Renal cortical epithelial cell (primary cell): ENCODE measurements around the gene RXYLT1. TPM values are rescaled to one million over a fixed set of nuclear protein-coding genes. Genes with fewer than 3 reads are reported as not detected.
A peak's percentile ranks its signal among the peaks of the same experiment; 100 is the strongest.

Experiments used
- DNase-seq: peaks from one replicate; pipeline ENCODE4 v3.0.0-alpha.2; 2011; ENCODE audit warnings: low read depth
- total RNA-seq: library from RNA; depleted of rRNA; stranded (reverse); fragments of >200 nt; gene quantifications from 2 replicates; pipeline ENCODE4 v1.2.3, GENCODE V29; 2014

RXYLT1 gene
- total RNA-seq, 1 donor from 2014 or later: 17.7 TPM

DNA sequence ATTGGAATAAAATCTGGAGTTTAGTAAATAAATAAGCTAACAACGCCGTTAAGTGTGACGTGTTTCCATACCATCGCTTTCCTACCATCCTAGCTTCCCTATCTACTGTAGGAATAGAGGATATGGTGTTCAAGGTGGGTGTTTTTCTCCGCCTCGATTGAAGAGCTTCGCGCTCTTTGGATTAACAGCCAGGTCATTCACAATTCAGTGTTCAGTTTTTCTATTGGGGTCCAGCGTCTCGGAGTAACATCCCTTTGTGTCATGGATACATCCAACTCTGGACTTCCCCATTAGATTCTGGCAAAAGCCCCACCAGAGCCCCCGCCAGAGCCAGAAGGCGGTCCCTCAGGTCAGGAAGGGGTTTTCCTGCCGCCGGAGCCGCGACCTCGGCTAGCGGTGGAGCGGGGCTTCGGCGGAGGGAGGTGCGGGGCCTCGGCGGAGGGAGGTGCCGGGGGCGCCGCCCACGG, 63.6 kb downstream of the RXYLT1 start:
- DNase-seq: no peak

DNA sequence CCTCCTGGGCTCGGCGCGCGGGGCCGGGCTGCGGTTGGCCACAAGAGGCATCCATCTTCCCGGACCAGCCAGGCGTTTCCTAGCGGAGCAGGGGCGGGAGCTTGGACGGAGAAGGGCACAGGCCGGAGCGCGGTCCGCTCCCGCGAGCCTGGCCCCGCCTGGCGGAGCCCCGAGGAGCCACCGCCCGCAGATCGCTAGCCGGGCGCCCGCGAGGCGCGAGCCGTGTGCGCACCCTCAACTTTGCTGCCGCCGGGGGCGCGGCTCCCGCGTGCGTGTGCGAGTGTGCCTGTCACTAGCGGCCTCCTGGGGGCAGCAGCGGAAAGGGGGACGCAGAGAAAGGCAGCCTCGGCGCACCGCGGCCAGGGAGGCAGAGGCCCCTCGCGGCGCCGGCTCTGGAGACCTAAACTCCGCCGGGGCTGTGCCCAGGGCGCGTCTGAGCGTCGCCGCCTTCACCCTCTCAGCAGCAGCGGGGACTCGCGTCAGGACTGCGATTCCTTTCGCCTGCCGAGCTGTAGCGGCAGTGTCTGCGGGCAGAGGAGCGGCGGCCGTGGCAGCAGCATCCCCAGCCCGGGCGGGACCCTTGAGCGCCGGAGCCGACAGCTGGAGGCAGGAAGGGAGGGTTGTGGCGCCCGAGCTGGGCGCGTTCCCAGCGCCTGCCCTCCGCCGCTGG, 64.1 kb downstream of the RXYLT1 start:
- DNase-seq: peak; percentile 77

DNA sequence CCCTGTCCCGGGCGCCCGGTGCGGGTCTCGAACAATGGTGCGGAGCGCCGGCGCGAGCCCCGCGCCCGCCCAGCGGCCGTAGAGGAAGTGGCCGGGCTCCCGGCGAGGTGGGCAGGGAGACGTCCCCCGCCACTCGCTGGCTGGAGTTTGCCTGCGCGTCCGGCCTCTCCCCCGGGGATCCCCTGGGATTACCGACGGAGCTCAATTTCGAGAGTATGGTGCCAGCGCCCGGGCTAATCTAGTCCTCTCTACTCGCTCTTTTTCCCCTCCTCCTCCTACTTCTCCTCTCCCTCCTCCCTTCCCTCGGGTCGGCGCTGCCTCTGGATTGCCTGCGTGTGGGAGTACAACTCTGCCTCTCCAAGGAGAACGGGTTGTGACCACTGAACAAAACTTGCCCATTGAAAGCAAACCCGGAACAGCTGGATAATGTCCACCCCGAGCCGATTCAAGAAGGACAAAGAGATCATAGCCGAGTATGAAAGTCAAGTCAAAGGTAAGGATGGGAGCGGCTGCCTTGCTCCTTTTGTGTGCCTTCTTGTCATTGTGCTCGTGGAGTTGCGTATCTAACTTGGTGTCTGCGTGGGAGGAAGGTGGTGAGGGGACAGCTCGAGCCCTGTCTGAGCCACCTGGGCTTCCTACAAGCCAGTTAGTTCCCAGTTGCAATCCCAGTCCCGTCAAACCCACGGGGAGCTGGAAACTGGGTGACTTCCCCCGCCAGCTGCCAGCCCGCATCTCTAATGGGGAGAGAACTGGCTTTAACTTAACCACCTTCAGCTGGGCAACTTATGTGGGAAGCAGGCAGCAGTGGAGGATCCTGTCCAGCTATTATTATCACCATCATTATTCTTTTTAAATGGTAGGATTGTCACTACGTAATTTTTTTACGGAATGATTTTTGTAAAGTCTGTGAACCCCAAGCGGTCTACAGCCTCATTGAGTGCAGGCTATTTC, 65.0 kb downstream of the RXYLT1 start, which contains the start of gene SRGAP1:
TSS of gene SRGAP1 (plus strand) at position 310 of the 951 bp plus-strand sequence. CDS start at position 427, 117 bp downstream.
- DNase-seq: peak; percentile 60

DNA sequence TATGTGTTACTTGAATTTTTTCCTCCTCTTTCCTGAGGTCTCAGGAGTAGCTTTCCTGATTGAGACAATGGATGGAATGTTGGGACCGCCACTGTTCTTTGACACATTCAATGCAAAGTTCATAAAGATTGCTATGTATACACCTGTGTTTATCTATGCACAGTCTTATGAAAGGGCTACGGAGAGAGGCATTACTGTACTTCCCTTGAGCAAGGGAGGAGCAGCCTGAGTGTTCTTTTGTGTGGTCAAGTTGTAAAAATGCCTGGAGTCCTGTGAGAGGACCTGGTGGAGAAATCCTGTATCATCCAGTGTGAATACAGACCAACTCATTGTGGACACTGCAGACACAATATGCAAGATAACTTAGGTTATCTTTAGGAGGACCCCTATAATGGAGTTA, 66.0 kb downstream of the RXYLT1 start:
- DNase-seq: peak; percentile 55

DNA sequence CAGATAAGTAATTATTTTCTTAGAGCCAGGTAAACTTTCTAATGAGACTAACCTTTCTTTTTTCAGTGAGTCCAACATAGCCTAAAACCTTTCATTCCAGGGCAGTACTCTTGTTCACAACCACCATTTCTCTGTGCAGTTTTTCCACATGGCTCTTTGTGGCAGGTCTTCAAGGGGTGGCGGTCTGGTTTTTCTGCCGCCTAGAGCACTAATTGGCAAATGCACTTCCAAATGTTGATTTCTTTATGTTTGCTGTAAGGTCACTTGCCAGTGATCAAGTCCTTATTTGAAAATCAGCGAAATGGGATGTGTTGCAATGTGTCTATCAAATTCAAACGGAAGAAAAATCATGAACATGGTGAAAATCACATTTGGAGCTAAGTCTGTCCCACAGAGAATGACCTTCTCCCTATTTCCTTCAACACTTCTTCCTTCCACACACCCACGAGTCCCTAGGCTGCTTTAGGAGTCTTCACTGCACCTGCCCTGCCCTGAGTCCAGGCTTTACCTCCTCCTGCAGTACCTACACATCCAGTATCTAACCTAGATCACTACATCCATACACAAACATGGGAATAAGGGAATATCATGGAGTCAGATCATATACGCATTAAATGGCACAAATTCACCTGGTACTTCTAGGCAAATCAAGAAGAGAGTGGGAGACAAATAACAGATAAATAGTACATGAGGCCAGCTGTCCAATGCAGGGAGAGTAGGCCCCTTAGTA, 66.7 kb downstream of the RXYLT1 start:
- DNase-seq: peak; percentile 29

DNA sequence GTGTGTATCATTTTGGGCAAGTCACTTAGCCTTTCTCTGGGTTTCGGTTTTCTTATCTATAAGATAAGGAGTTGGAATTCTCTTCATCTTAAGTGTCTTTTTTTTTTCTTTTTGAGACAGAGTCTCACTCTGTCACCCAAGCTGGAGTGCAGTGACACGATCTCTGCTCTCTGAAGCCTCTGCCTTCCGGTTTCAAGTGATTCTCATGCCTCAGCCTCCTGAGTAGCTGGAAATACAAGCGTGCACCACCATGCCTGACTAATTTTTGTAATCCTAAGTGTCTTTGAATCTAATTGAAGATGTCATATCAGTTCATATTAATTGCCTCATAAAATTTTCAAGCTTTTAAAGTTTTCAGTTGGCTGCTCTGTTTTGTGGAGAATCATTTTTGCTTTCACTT, 68.7 kb downstream of the RXYLT1 start:
- DNase-seq: no peak

DNA sequence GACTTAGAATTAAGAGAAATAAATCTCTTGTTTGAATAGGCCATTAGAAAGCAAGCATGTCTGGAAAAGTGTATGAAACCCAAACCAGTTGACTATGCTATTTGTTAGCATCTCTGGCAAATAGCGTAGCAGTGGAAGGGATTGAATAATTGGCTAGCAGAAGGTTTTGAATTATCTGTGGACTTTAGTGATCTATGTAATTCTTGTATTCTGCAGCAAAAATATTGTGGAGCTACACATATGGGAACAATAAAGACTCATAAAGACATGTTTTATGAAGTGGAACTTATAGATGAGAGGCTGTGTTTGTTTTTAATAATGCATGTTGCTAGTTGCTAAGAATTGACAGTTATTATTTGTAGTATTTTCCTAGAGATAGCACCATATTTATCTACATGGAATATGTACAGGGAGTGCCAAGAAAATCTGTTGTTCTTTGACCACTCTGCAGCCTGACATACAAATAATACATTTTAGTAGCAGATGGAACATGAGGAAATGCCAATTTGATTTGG, 69.5 kb downstream of the RXYLT1 start:
- no peak for DNase-seq

DNA sequence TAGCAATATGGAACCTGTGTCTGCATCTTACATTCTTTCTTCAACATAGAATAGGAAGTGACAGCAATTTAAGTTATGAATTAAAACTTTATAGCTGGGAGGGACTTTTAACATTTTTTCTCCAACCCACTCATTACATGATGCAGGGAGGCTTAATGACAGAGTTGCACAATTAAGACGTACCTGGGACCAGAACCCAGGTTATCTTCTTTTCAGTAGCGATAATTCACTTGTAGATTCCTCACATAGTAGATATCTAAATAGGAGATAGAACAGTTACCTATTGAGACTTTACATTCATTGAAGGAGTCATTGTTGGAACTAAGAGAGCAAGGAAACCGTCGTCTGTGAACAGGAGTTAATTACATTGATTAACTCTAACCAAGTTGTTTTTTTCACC, 69.9 kb downstream of the RXYLT1 start:
- peak; percentile 11 for DNase-seq

DNA sequence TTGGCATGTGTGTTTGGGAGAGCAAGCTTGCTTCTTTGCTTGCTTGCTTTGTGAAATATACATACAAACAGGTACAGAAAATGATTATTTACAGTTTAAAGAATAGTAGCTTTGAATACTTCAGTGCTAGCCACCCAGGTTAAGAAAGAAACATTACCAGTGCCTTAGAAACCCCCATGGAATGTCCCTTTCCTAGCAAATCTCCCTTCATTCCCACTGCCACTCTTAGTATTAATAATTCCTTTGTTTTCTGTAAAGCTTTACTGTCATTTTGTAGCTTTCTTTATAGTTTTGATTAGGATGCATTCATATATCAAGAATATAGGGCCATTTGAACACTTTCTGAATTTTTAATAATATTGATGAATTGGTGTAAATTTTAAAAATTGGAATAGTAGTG, 74.3 kb downstream of the RXYLT1 start:
- no peak for DNase-seq

DNA sequence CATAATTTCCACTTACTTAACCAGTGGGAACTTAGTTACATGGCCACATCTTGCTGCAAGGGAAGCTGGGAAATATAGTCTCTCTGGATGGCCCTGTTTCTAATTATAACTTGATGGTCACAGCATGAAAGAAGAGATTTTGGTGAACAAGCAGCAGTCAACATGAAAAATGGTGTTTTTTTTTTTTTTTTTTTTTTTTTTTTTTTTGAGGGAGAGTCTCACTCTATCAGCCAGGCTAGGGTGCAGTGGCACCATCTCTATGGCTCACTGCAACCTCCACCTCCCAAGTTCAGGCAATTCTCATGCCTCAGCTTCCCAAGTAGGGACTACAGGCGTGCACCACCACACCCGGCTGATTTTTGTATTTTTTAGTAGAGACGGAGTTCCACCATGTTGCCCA, 75.6 kb downstream of the RXYLT1 start:
- DNase-seq: no peak

DNA sequence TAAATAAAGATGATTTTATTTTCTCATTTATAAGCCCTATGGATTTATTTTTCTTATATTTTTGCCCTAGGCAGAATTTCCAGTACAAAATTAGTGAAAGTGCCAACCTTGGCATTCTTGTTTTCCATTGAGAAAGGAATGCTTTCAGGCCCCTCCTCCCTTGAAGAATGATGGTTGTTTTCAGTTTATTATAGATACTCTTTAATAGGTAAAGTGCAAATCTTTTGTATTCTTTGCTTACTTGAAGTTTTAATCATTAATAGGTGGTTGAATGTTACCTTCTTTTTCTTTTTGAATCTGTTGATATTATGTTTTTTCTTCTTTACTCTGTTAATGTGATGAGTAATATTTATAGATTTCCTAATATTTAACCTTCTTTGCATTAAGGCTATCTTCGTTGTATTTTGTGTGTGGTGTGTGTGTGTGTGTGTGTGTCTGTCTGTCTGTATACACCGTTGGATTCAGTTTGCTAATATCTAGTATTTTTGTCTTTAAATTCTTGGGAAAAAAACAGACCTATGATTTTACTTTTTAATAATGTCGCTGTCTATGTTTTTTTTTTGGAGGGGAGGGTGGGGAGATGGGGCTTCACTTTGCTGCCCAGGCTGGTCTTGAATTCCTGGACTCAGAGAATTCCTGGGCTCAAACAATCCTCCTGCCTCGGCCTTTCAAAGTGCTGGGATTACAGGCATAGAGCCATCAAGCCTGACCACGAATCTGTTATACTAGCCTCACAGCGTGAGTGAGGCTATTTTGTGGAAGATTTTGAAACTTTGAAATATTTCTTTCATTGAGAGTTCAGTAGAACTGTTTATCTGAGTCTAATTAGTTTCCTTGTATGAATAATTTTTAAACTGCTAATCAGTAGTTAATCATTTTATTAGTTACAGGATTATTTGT, 78.3 kb downstream of the RXYLT1 start:
- DNase-seq: peak; percentile 70

Other genes starting within 250 kb of the RXYLT1 start
- gene DPY19L2, start 111.4 kb upstream of the RXYLT1 start, total RNA-seq: 3.6 and 20.8 TPM in 2 replicates
- 4.7 and 76.8 TPM in 2 replicates for gene SRGAP1, start 64.8 kb downstream of the RXYLT1 start, total RNA-seq